Stimulated activated CD8-positive, alpha-beta memory T cell treated with anti-CD3 and anti-CD28 coated beads, Interleukin-12 subunit alpha, Interleukin-12 subunit beta, amount 100 ng/mL, for 24 hours (primary cell): ENCODE results near the gene SETBP1.

Source experiments
- DNase-seq: peaks from one replicate; pipeline ENCODE4 v3.0.0-alpha.2; 2020; ENCODE audit errors: extremely low read depth

The SETBP1 gene

DNA sequence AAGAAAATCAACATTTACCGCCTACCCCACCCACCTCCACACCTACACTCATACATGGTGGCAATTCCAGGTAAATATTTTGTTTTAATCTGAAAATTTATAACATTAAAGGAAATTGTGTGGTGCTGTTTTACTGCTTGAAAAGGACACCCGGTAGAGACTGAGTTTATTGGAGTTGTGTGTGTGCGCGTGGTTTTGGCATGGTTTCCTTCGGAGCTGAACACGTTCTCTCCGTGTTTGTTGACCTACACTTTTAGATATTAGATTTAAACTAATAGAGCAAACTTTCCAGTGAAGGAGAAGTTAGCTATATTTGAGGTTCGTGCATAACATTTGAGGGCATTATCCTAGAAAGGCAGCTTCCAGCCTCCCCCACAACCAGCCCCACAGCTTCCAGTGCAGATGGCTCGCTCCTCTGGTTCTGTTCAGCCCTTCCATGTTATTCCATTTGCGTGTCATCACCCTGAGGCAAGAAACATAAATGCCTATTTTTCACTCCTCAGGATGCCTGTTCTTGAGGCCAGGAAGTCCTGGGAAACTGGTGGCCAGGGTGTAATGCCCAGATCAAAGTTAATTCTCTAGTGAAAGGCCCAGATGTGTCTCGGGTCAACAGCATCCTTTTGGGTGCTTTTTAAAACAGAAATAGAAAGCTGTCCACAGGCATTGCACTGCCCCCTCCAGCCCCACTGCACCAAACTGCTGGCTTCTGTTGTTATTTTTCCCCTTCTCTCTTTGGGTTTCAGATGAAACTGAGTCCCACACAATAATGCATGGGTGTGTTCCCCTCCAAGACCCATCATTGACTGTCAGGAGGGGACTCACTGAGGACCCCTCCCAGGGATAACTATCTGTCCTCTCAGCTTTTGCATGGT lies 190.2 kb downstream of the SETBP1 start:
- DNase-seq = no peak

DNA sequence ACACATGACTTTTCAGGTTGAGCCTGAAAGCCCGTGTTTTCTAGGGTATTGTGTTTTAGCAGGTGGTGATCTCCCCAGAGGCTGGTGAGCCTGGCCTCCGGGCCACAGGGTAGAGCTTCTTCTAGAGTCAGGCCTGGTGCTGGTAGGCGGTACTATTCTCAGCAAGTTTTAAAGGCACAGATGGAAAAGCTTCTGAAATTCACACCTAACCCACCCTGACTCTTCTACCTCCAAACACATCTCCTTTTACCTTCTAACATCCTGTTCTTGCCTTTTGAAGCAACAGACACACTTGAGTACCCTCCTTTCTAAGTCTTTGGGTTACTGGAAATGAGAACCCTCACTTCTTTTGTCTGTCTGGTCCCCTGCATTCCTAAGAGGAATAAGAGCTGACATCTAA lies 191.1 kb downstream of the SETBP1 start:
- no peak for DNase-seq

DNA sequence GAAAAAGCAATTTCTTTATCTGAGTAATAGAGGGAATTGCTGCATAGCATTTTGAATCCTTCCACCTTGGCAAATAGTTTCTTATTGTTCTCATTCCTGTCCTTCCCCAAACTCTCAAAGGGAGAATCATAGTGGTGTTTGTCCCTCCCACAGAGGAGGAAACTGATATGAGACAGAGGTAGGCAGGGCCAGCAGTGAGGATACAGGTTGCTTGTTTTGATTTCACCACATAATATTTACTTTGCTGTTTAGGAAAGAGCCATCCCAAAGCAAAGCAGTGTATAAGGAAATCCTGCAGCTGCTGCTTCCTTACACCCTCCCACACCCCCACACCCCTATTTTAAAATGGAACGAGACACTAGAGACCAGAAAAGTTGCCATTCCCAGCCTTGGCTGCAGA lies 195.3 kb downstream of the SETBP1 start:
- DNase-seq = no peak

DNA sequence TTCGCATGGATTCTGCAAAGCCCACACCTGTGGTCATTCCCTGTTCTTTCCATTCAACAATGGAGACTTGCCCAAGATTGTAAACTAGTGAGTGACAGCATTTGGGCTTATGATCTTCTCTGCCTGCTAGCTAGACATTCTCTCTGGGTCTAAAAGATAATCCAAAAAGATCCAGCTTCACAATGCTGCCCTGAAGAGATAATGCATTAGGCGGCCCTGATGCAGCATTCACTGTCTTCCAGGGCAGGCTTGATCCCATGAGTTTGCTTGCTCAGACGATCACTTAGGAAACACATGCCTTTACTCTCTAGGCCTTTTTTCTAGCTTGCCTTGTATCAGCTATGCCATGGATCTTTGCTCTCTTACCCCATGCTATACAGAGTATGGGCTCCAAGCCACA lies 196.1 kb downstream of the SETBP1 start:
- no peak for DNase-seq

DNA sequence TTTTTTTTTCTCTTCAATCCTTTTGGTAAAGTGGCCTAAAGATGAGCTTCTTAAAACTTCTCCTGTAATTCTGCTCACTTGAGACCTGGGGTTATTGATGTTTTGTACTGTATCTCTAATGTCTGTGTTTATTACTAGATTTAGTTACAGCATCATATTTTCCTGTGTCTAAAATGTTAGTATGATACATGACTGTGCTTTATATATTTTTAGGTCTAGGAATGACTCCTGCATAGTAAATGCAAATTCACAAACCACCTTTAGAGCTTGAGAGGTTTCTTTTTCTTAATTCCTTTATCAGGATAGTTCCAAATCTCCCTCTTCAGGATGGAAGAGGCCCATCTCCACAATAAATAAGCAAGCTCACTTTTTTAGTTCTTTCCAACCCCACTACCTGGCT lies 197.6 kb downstream of the SETBP1 start:
- DNase-seq = no peak

DNA sequence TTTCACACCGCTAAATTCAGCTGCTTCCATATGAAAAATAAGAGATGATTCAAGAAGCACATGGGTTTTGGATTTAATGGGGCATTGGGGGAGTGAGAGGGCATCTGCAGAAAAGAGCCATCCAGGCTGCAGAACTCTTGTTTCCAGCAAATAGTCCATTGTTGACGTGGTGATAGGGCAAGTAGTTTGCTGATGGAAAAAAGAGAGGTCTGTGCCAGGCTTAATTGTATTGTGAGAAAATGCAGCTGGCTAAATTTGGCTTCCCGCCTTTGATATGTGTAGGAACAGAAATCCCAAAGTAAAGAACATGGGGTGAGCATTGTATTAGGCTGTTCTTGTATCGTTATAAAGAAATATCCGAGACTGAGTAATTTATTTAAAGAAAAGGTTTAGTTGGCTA lies 199.5 kb downstream of the SETBP1 start:
- no peak for DNase-seq

DNA sequence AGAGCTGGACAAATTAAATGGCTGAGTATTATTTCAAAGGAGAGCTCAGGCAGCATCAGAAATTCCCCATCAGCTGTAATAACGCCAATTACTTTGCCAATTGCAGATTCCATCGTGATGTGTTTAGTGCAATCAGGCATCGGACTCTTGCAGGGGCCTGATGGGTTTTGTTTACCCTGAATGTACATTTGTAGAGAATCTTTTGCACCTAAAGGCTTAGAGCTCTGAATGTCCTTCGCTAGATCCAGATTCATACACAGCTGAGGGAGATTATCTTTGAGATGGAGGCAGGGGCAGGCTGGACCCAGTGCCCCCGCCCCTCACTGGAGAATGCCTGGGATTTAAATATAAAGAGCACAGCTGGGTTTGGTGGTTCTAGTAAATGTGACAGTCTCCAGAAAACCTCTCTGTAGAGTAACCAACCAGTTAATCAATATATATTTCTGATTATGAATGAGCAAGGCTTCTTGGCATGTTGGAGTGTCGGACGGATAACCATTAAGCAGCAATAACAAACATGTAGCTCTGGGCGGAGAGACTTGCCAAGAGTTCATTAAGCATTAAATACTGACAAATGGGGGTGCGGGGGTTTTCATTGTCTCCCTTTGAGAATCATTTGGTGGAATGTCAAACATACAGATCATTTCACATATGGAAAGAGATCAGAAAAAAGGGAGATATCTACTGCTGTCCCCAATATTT lies 200.9 kb downstream of the SETBP1 start:
- no peak for DNase-seq

DNA sequence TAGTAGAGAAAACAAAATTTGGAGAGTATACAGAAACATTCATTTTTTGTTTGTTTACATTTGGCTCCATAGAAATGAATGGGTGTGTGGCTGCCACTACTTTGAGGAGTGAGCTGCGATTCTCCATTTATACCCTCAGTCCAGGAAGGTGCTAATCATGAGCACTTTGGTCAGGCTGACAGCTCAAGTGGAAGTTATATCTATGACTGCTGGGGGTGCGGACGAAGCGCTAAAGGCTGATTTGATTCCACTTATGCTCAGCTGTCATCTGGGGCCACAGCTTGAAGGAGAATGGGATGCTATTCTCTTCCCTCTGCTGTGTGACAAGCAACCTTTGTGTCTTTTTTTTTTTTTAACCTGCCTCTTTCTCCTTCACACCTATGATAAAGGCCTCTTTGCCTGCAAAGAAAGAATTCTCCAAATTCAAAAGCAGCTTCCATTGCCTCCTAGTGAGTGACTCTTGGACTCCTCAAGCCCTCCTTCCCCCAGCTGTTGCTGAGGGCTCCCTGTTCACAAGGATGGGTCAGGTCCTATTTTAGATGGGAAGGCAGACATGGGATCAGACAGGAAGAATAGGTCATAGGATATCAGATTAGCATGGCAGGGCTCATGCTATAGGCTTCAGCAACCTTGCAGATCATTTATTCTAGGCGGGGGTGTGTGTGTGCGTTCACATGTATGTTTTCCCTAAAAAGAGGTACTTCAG lies 201.6 kb downstream of the SETBP1 start:
- DNase-seq = no peak

DNA sequence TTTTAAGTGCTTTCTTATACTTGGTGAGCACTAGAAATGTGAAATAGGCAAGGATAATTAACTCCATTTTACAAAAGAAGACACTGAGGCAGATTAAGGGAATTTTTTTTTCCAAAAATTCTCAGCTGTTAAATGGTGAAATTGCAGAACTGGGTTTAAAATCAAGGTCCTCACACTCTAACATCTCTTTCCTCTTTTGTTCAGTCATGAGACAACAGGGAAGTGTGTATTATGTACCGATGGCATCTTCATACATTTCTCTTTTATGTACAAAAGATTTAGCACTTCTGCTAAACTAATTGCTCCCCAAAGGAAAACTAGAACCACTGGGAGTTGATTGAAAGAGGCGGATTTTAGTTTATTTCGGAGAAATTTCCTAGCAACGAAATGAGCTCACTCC lies 203.0 kb downstream of the SETBP1 start:
- DNase-seq = no peak

DNA sequence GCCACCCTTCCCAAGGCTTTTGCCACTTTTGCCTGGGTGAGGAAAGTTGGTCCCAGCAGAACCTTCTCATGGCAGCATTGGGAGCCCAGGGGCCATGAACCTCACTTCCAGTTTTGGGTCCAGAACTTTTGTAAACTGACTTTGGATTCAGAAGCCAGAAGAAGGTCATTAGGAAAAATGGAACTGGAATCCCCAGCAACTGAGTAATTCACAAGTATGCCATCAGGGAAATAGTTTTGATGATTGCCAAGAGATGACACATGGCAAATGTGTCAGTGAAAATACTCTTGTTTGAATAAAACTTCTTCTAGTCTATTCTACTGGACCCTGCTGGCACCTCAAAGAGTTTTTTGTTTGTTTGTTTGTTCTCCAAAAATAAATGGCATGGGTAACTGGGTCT lies 203.7 kb downstream of the SETBP1 start:
- no peak for DNase-seq

DNA sequence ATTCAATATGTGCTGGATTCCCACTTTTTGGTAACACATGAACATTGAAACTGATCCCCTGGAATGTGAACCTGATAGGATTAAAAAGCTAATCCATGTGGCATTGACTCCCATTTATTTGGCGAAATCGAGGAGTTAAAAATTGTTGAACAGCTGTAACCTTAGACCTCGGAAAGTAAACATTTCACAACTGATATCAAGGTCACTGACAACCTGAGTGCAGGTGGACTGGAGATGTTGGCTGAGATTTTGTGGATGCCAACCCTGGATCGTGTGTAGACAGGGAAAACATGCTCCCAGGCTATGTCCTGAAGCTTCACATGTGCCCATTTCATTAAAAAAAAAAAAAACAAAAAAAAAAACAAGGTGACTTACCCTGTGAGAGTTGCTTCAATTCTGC lies 204.8 kb downstream of the SETBP1 start:
- DNase-seq = no peak

DNA sequence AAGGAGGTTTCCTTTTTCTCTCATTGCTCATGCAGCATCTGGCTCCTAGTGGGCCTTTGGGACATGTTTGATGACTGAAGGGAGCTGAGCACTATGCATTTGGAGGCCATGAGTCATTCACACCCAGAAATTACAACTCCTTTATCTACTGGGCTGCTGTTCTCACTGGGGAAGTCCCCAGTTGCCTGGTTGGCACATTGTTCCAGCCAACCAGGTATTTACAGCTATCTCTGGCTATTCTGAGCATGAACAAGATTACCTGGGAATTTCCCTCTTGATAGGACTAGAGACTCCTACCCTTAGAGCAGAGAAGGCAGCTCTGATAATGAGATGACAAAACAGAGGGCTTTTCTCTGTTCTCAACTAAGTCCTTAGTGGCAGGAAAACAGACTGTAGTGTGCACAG lies 206.5 kb downstream of the SETBP1 start:
- no peak for DNase-seq

DNA sequence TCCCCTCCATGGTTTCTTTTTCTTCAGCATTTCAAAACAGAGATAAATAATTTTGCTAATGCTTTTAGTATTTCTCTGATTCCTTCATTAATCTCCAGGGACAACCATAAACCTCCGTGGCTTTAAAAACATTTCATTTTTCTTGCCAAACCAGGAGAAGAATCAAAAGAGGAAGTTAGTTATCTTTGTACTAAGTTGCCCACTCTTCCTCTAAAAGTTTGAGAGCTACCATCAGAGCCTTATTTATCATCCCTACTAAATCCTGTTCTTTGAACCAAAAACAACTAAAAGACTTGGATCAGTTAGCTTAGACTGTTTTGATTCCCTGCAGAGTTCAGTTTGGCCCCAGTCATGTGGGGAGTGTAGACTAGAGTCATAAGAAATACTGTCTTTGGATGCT lies 208.4 kb downstream of the SETBP1 start:
- DNase-seq = no peak

DNA sequence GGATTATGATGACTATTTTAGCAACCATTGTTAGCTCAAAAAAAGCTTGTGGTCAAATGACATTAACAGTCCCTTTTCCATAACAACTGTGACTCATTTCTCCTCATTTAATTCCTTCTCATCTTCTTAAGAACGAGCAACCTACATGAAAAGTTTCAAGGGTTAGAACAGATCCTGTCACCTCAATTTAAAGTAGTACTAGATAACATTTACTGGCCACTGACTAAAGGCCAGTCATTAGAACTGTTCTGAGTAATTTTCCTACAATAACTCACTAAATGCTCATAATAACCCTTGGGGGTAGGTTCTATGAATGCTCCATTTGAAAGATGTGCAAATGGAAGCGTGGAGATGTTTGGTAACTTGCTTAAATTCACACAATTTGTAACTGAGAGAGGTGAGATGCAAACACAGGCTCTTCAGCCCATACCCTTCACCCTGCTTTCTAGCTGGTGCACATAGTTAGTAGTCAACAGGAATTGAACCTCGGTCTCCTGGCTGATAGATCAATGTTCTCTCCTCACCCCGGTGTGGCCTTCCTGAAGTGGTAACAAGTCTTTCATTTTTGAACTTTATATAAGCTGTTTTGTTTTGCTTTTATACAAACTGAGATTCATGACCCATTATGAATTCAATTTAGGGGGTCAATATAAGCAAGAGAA lies 212.5 kb downstream of the SETBP1 start:
- no peak for DNase-seq

DNA sequence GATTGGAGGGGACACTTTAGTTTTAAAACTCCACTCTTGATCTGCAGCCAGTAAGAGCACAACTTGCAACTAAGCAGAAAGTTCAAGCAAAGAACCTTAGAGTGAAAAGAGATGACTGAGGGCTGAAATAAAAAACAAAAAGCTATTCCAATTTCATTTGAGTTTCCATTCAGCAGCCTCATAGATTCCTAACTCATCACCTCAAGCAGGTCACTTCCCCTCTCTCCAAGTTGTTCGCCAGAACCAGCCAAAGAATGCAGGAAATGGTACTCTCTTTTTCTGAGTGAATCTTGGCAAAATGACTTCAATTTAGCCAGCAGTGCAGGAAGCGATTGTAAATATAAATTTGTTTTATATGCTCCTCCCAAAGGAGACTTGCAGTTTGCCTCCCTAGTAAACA lies 213.3 kb downstream of the SETBP1 start:
- DNase-seq = no peak

DNA sequence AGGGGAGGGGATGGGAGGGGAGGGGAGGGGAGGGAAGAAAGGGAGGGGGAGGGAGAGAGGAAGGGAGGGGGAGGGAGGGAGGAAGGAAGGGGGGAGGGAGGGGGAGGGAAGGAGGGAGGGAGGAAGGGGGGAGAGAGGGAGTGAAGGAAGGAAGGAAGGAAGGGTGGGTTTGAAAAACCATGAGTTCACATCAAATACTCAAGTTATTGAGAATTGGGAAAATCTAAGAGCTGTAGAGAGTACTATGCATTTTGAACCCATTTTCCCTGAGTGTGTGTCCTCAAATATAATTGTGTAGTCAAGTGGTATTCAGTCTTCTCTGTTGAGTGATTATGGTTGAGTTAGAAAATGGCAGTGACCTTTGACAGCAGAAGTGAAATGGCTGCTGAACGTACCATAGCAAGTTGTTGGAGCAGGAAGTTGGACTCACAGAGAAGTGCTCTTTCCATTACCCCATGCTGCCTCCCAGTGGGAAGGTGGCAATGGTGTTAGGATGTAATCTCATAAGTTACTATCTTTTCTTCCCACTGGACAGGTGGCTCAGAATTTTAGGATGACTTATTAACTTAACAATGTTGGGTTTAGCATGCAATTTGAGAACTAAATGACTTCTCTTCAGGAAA lies 214.6 kb downstream of the SETBP1 start:
- DNase-seq = no peak

DNA sequence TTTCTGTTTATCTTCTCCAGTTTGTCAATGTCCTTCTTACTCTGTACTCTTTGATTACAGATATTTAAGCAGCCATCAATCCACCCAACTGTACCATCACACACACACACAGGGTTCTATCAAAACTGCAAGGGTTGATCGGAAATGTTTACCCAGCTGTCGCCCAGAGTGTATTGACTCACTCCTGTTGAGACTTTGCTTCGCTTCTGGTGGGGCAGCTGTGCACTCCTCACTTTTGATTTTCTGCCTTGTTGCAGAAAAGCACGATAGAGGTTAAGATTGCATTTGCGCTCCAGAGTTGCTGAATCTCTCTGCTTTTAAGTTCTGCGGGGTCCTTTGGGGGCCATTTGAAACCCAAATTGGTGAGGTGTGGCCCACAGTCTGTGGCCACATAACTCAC lies 216.2 kb downstream of the SETBP1 start:
- no peak for DNase-seq

DNA sequence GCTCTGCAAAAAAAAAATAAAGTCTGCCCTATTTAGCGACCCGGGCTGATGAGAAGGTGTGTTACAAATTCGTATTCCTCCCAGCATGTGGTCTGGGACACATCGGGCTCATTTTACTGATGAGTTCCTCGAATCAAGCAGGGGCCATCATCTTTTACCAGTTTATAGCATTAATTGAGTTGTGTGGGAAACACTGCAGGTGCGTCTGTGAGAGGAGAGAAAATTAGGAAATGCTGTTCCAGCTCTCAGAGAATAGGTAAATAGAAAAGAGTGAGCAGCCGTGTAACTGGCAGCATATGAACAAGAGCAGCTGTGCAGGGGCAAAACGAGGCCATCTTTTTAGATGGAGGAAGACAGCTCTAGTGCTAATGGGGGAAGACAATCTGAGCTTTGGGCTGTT lies 216.7 kb downstream of the SETBP1 start:
- no peak for DNase-seq

DNA sequence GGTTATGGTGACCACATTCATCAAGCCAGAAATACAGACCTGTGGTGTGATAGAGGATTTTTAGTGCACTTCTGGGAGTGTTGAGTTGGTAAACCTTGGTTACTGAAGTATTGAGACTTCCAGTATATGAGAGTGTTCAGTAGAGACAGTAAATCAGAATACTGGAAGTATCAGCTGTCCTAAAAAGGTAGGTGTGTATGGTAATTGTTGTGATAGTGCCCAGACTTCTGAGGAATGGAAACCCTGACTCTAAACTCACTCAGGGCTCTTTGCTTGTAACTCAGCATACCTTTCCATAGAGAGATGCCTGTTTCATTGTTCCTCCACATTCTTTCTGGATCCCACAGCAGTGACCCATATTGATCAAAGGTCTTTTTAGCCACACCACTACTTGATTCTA lies 217.1 kb downstream of the SETBP1 start:
- DNase-seq = no peak

DNA sequence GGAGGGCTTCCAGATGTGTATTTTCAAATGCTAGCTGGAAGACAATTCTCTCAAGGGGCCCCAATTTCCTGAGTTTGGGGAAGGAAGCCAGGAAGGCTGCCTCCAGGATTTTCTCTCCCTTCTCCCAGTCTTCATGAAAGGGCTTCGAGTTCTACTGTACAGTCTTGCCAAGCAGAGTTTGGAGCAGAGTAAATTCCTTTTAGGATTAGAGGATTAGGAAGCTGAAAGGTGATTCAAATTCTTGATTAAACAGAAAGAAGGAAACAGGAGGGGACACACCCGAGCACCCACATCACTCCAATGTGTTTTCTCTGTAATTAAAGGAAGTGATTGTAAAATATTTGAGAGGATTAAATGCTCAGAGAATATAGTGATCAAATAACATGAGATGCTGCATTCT lies 217.8 kb downstream of the SETBP1 start:
- DNase-seq = no peak

DNA sequence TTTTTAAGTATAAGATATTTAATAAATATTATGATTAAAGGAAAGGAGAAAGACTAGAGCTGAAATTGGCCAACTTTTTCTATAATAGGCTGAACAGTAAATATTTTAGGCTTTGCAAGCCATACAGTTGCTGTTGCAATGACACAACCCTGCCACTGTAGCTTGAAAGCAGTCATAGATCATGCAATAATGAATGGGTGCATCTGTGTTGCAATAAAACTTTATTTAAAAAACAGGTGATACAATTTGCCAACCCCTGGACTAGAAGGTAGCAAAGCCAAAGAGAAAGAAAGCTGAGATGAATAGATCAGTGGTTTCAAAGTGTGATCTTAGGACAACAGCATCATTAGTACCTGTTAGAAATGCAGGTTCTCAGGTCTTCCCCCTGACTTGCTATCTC lies 219.1 kb downstream of the SETBP1 start:
- DNase-seq = no peak

DNA sequence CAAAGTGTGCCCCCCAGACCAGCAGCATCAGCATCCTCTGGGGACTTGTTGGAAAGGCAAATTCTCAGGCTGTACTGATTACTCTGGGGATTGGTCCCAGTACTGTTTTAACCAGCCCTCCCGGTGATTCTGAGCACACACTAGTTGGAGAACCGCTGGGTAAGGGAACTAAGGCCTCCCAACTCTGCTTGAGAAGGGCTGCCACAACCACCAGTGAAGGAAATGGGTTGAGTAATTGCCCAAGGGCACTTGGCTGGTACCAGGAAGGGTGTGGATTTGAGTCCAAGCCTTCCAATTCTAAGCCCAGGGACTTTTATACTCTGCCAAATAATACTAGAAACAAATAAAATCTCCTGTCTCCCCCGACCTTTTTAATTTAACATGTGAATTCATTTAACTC lies 219.9 kb downstream of the SETBP1 start:
- no peak for DNase-seq
